ENCODE measurements around the gene JMJD1C.

Gene JMJD1C

DNA sequence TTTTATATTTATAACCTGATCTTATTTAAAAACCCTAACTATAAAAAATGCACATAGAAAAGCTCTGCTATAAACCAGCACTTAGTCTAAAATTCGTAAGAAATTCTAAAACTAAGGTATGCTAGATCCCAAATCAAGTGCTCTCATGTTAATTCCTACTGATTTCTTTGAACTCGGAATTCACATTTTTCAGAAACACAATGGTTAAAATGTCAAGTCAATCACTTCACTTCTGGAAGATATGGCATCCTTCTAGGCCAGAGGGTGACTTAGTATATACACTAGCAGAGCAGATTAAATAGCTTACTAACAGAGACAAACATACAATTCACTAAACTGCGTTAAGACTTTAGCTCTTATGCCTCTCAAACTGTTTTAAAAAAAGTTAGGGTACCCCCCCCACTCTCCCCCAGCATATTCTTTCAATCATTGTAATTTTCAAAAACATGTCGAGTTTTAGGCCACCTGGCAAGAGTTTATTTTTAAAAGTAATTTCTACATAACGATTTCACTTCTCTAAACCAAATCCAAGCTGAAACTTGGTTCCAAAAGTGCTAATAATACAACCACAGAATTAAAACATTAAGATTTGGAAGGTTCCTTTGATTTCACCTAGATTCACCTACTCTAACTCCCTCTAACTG, 203.2 kb downstream of the JMJD1C start (continued):
- TF ChIP-seq, protein P1, sequence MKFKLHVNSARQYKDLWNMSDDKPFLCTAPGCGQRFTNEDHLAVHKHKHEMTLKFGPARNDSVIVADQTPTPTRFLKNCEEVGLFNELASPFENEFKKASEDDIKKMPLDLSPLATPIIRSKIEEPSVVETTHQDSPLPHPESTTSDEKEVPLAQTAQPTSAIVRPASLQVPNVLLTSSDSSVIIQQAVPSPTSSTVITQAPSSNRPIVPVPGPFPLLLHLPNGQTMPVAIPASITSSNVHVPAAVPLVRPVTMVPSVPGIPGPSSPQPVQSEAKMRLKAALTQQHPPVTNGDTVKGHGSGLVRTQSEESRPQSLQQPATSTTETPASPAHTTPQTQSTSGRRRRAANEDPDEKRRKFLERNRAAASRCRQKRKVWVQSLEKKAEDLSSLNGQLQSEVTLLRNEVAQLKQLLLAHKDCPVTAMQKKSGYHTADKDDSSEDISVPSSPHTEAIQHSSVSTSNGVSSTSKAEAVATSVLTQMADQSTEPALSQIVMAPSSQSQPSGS (tag by site-specific recombination; IDR thresholded peaks at IDR 0.05; ENCODE audit: low read depth): no peak
- TF ChIP-seq ZNF280C (tag by site-specific recombination; IDR thresholded peaks at IDR 0.05) (no peak), ZNF585B (tag by site-specific recombination; IDR thresholded peaks at IDR 0.05) (no peak)

GRCh38 chr10:63261496-63261895, 204.3 kb downstream of the JMJD1C start:
- Histone ChIP-seq H3K27ac (ENCODE audit: extremely low read depth, low read depth, low read length) (no peak overlapping the region), H3K4me1 (ENCODE audit: control insufficient read depth, insufficient read depth, low read length) (peaks cover 9% of the 10 kb centered on the region), H3K9me3 (ENCODE audit: control insufficient read depth, insufficient read depth, low read depth, low read length) (no peaks in the 10 kb centered on the region), H3K4me3 (ENCODE audit: low read depth, low read length) (no peak overlapping the region), H3K36me3 (ENCODE audit: control insufficient read depth in 2 of 2, insufficient read depth in 1 of 2, low read length in 2 of 2) (peaks cover 0 to 2% of the 10 kb centered on the region in 2 experiments; a peak in 2 of 3 replicates)
- TF ChIP-seq ZNF23 (tag by site-specific recombination; IDR thresholded peaks at IDR 0.05; ENCODE audit: borderline replicate concordance): no peak
- TF ChIP-seq, protein P2, sequence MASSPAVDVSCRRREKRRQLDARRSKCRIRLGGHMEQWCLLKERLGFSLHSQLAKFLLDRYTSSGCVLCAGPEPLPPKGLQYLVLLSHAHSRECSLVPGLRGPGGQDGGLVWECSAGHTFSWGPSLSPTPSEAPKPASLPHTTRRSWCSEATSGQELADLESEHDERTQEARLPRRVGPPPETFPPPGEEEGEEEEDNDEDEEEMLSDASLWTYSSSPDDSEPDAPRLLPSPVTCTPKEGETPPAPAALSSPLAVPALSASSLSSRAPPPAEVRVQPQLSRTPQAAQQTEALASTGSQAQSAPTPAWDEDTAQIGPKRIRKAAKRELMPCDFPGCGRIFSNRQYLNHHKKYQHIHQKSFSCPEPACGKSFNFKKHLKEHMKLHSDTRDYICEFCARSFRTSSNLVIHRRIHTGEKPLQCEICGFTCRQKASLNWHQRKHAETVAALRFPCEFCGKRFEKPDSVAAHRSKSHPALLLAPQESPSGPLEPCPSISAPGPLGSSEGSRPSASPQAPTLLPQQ (tag by site-specific recombination; IDR thresholded peaks at IDR 0.05): no peak
- TF ChIP-seq HOXD13 (CRISPR knock-in tag; IDR thresholded peaks at IDR 0.05; ENCODE audit: borderline replicate concordance): no peak
- TF ChIP-seq ZNF341 (tag by site-specific recombination; IDR thresholded peaks at IDR 0.05; ENCODE audit: low read depth): no peak
- no peak for TF ChIP-seq ZBTB48 (tag by site-specific recombination; IDR thresholded peaks at IDR 0.05)
- TF ChIP-seq ZNF391 (tag by site-specific recombination; IDR thresholded peaks at IDR 0.05; ENCODE audit: borderline replicate concordance, low read depth): no peak
- no peak for TF ChIP-seq ZNF354C (tag by site-specific recombination; IDR thresholded peaks at IDR 0.05; ENCODE audit: borderline replicate concordance, low read depth)
- no peak for TF ChIP-seq ZBTB20 (tag by site-specific recombination; IDR thresholded peaks at IDR 0.05)
- TF ChIP-seq, protein P3, sequence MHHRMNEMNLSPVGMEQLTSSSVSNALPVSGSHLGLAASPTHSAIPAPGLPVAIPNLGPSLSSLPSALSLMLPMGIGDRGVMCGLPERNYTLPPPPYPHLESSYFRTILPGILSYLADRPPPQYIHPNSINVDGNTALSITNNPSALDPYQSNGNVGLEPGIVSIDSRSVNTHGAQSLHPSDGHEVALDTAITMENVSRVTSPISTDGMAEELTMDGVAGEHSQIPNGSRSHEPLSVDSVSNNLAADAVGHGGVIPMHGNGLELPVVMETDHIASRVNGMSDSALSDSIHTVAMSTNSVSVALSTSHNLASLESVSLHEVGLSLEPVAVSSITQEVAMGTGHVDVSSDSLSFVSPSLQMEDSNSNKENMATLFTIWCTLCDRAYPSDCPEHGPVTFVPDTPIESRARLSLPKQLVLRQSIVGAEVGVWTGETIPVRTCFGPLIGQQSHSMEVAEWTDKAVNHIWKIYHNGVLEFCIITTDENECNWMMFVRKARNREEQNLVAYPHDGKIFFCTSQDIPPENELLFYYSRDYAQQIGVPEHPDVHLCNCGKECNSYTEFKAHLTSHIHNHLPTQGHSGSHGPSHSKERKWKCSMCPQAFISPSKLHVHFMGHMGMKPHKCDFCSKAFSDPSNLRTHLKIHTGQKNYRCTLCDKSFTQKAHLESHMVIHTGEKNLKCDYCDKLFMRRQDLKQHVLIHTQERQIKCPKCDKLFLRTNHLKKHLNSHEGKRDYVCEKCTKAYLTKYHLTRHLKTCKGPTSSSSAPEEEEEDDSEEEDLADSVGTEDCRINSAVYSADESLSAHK (tag by site-specific recombination; IDR thresholded peaks at IDR 0.05): no peak
- TF ChIP-seq ZNF768 (tag by site-specific recombination; IDR thresholded peaks at IDR 0.05): no peak
- no peak for TF ChIP-seq ZNF16 (tag by site-specific recombination; IDR thresholded peaks at IDR 0.05; ENCODE audit: low read depth)
- TF ChIP-seq YY1 (tag by site-specific recombination; IDR thresholded peaks at IDR 0.05): no peak
- TF ChIP-seq EGR2 (tag by site-specific recombination; IDR thresholded peaks at IDR 0.05; ENCODE audit: low read depth): no peak
- TF ChIP-seq ZNF324 (tag by site-specific recombination; IDR thresholded peaks at IDR 0.05): no peak
- TF ChIP-seq YY2 (tag by site-specific recombination; IDR thresholded peaks at IDR 0.05): no peak
- TF ChIP-seq KLF9 (tag by site-specific recombination; IDR thresholded peaks at IDR 0.05; ENCODE audit: low read depth): no peak
- TF ChIP-seq ZFP69B (tag by site-specific recombination; IDR thresholded peaks at IDR 0.05): no peak
- CTCF ChIA-PET: interaction anchor here (1.0 kb wide), 2 partner anchors 44 to 367 kb away, joined by 3 read pairs; no protein-coding TSS in a partner anchor
- POLR2A ChIA-PET: no interaction called here

Data from HEK293 (cell line).